K562 (cell line): ENCODE results near the gene NDUFAF3. TPM values are rescaled to one million over a fixed set of nuclear protein-coding genes. Genes with fewer than 3 reads are reported as not detected.

Experiments
- ATF7 ChIP-seq: fragments of 450-650 bp; IDR thresholded peaks from 2 replicates; pipeline ENCODE4 v1.7.1; 2014; ENCODE audit warnings: mild to moderate bottlenecking, moderate library complexity
- CREM ChIP-seq: IDR thresholded peaks from 2 replicates; pipeline ENCODE4 v1.6.1; 2014; ENCODE audit warnings: antibody characterized with exemption, low read depth
- IFI16 ChIP-seq: fragments of 250-450 bp; sonication (Bioruptor Pico); IDR thresholded peaks from 2 replicates; pipeline ENCODE4 v2.1.2; 2022; ENCODE audit warnings: mild to moderate bottlenecking, inconsistent platforms
- KDM5B ChIP-seq: fragments of 200-600 bp; sonication (generic); IDR thresholded peaks from 2 replicates; pipeline ENCODE4 v1.6.1; 2012; ENCODE audit warnings: low read depth, mild to moderate bottlenecking, moderate library complexity, low read length, control low read depth, inconsistent platforms; ENCODE audit not compliant: insufficient replicate concordance
- NFIC ChIP-seq: fragments of 450-650 bp; IDR thresholded peaks from 2 replicates; pipeline ENCODE4 v1.6.1; 2017; ENCODE audit warnings: mild to moderate bottlenecking, inconsistent platforms
- NFYB ChIP-seq: IDR thresholded peaks from 2 replicates; pipeline ENCODE4 v1.6.1; 2011; ENCODE audit warnings: mild to moderate bottlenecking, moderate library complexity; ENCODE audit not compliant: insufficient read length; ENCODE audit errors: extremely low read depth
- POLR2G ChIP-seq: fragments of 200-400 bp; formaldehyde crosslinking; IDR thresholded peaks from 2 replicates; pipeline ENCODE4 v1.6.1; 2017; ENCODE audit warnings: low read depth, mild to moderate bottlenecking, antibody characterized with exemption, low read length, moderate library complexity
- SUPT5H ChIP-seq: fragments of 450-650 bp; IDR thresholded peaks from 2 replicates; pipeline ENCODE4 v1.6.1; 2016
- ZNF280A ChIP-seq: fragments of 450-650 bp; IDR thresholded peaks from 2 replicates; pipeline ENCODE4 v1.6.1; 2018; ENCODE audit warnings: mild to moderate bottlenecking, low read depth; ENCODE audit not compliant: partially characterized antibody
- ZNF77 ChIP-seq: fragments of 250-450 bp; sonication (Bioruptor Pico); IDR thresholded peaks from 2 replicates; pipeline ENCODE4 v1.5.0; 2020
- polyA plus RNA-seq, 8 experiments: library from polyadenylated mRNA; depleted of rRNA in 4 of 8; stranded (reverse) in 5 of 8; unstranded in 3 of 8; fragments of >200 nt; fragmentation: Nextera tagmentation in 2 of 8; fragmentation: Illumina TruSeq in 1 of 8; extraction: Ambion mirVana in 2 of 8; extraction: Trizol in 1 of 8; gene quantifications; 2 replicates each; pipeline versions ENCODE4 v1.2.1 to v1.2.3, GENCODE V29; 2011 to 2014; ENCODE audit warnings: inconsistent platforms in 1 of 8, missing spikeins in 1 of 8
- total RNA-seq, 7 experiments: library from RNA; depleted of rRNA in 6 of 7; stranded (reverse); fragments of >200 nt in 6 of 7; fragmentation: Illumina TruSeq in 2 of 7; extraction: Trizol in 2 of 7; gene quantifications; 2 replicates each; pipeline versions ENCODE4 v1.2.1 to v1.2.3, GENCODE V29; 2011 to 2021; ENCODE audit warnings: low replicate concordance in 1 of 7
- TF ChIP-seq, protein P1 (sequence below): sonication (generic); formaldehyde crosslinking; IDR thresholded peaks from 2 replicates; pipeline ENCODE4 v1.8.0; 2023; ENCODE audit warnings: missing genetic modification reagents, mild to moderate bottlenecking, borderline replicate concordance
- TF ChIP-seq, protein P2 (sequence below): IDR thresholded peaks from 3 replicates; pipeline ENCODE4 v1.6.1; 2011; ENCODE audit warnings: borderline replicate concordance, mild to moderate bottlenecking, moderate library complexity; ENCODE audit not compliant: insufficient read length; ENCODE audit errors: extremely low read depth

NDUFAF3 gene
- total and polyA plus RNA-seq, 9 of the 15 experiments (the other 6 are each of a cell fraction or from before 2014, with no cell fraction given) = 17.0 to 127 (median 36.3) TPM

- TF ChIP-seq, protein P1, sequence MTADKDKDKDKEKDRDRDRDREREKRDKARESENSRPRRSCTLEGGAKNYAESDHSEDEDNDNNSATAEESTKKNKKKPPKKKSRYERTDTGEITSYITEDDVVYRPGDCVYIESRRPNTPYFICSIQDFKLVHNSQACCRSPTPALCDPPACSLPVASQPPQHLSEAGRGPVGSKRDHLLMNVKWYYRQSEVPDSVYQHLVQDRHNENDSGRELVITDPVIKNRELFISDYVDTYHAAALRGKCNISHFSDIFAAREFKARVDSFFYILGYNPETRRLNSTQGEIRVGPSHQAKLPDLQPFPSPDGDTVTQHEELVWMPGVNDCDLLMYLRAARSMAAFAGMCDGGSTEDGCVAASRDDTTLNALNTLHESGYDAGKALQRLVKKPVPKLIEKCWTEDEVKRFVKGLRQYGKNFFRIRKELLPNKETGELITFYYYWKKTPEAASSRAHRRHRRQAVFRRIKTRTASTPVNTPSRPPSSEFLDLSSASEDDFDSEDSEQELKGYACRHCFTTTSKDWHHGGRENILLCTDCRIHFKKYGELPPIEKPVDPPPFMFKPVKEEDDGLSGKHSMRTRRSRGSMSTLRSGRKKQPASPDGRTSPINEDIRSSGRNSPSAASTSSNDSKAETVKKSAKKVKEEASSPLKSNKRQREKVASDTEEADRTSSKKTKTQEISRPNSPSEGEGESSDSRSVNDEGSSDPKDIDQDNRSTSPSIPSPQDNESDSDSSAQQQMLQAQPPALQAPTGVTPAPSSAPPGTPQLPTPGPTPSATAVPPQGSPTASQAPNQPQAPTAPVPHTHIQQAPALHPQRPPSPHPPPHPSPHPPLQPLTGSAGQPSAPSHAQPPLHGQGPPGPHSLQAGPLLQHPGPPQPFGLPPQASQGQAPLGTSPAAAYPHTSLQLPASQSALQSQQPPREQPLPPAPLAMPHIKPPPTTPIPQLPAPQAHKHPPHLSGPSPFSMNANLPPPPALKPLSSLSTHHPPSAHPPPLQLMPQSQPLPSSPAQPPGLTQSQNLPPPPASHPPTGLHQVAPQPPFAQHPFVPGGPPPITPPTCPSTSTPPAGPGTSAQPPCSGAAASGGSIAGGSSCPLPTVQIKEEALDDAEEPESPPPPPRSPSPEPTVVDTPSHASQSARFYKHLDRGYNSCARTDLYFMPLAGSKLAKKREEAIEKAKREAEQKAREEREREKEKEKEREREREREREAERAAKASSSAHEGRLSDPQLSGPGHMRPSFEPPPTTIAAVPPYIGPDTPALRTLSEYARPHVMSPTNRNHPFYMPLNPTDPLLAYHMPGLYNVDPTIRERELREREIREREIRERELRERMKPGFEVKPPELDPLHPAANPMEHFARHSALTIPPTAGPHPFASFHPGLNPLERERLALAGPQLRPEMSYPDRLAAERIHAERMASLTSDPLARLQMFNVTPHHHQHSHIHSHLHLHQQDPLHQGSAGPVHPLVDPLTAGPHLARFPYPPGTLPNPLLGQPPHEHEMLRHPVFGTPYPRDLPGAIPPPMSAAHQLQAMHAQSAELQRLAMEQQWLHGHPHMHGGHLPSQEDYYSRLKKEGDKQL (CRISPR knock-in tag) = no peak
- TF ChIP-seq ATF7 (no peak), SUPT5H (peak; percentile 47), NFYB (no peak), NFIC (no peak), ZNF77 (CRISPR knock-in tag) (no peak), CREM (no peak), POLR2G (peak; percentile 69), KDM5B (peak; percentile 21), ZNF280A (no peak), IFI16 (no peak)
- TF ChIP-seq, protein P2, sequence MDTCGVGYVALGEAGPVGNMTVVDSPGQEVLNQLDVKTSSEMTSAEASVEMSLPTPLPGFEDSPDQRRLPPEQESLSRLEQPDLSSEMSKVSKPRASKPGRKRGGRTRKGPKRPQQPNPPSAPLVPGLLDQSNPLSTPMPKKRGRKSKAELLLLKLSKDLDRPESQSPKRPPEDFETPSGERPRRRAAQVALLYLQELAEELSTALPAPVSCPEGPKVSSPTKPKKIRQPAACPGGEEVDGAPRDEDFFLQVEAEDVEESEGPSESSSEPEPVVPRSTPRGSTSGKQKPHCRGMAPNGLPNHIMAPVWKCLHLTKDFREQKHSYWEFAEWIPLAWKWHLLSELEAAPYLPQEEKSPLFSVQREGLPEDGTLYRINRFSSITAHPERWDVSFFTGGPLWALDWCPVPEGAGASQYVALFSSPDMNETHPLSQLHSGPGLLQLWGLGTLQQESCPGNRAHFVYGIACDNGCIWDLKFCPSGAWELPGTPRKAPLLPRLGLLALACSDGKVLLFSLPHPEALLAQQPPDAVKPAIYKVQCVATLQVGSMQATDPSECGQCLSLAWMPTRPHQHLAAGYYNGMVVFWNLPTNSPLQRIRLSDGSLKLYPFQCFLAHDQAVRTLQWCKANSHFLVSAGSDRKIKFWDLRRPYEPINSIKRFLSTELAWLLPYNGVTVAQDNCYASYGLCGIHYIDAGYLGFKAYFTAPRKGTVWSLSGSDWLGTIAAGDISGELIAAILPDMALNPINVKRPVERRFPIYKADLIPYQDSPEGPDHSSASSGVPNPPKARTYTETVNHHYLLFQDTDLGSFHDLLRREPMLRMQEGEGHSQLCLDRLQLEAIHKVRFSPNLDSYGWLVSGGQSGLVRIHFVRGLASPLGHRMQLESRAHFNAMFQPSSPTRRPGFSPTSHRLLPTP = no peak
Observed at GRCh38 chr3:49025793-49026520, 4.0 kb downstream of the NDUFAF3 start (continued).
